ENCODE data around the gene ATP6V0A1. TPM values are rescaled to one million over a fixed set of nuclear protein-coding genes. Genes with fewer than 3 reads are reported as not detected.

Gene ATP6V0A1
- total RNA-seq, 1 donor from 2014 or later = 90.5 TPM

GRCh38 chr17:42456223-42457106 is 2.2 kb upstream of the ATP6V0A1 start:
- TF ChIP-seq CTCF (IDR thresholded peaks at IDR 0.05; ENCODE audit: unreplicated experiment) = no peak
- DNase-seq (ENCODE audit: low spot score, unreplicated experiment) = no peak
- Mint-ChIP-seq H3K27ac (peak overlapping the region; percentile 0), H3K4me3 (ENCODE audit: low read depth) (no peak overlapping the region), H3K36me3 (ENCODE audit: insufficient read depth) (no peaks in the 10 kb centered on the region), H3K4me1 (ENCODE audit: low read depth) (peaks cover 29% of the 10 kb centered on the region), H3K9me3 (ENCODE audit: low read depth) (peaks cover 3% of the 10 kb centered on the region), H3K27me3 (peaks cover 6% of the 10 kb centered on the region)

GRCh38 chr17:42457107-42457792 is 1.4 kb upstream of the ATP6V0A1 start:
- no peak for DNase-seq (ENCODE audit: low spot score, unreplicated experiment)
- Mint-ChIP-seq H3K4me1 (ENCODE audit: low read depth) (peaks cover 29% of the 10 kb centered on the region), H3K36me3 (ENCODE audit: insufficient read depth) (no peaks in the 10 kb centered on the region), H3K27ac (peak overlapping the region; percentile 46), H3K4me3 (ENCODE audit: low read depth) (peak overlapping the region; percentile 69), H3K9me3 (ENCODE audit: low read depth) (peaks cover 3% of the 10 kb centered on the region), H3K27me3 (peaks cover 6% of the 10 kb centered on the region)
- TF ChIP-seq CTCF (IDR thresholded peaks at IDR 0.05; ENCODE audit: unreplicated experiment) = no peak

GRCh38 chr17:42459256-42459800 is 650 bp downstream of the ATP6V0A1 start:
- TF ChIP-seq CTCF (IDR thresholded peaks at IDR 0.05; ENCODE audit: unreplicated experiment) = peak; percentile 36
- Mint-ChIP-seq H3K27ac (peak overlapping the region; percentile 89), H3K4me1 (ENCODE audit: low read depth) (peaks cover 39% of the 10 kb centered on the region), H3K27me3 (no peaks in the 10 kb centered on the region), H3K36me3 (ENCODE audit: insufficient read depth) (no peaks in the 10 kb centered on the region), H3K9me3 (ENCODE audit: low read depth) (peaks cover 3% of the 10 kb centered on the region), H3K4me3 (ENCODE audit: low read depth) (peak overlapping the region; percentile 89)
- no peak for DNase-seq (ENCODE audit: low spot score, unreplicated experiment)

- no peaks in the 10 kb centered on the region for H3K27me3 Mint-ChIP-seq
- DNase-seq (ENCODE audit: low spot score, unreplicated experiment) = no peak
- peaks cover 3% of the 10 kb centered on the region for H3K9me3 Mint-ChIP-seq (ENCODE audit: low read depth)
- H3K4me3 Mint-ChIP-seq (ENCODE audit: low read depth) = peak overlapping the region; percentile 89
- no peak for TF ChIP-seq CTCF (IDR thresholded peaks at IDR 0.05; ENCODE audit: unreplicated experiment)
- peaks cover 39% of the 10 kb centered on the region for H3K4me1 Mint-ChIP-seq (ENCODE audit: low read depth)
- H3K36me3 Mint-ChIP-seq (ENCODE audit: insufficient read depth) = no peaks in the 10 kb centered on the region
- peak overlapping the region; percentile 76 for H3K27ac Mint-ChIP-seq
Observed at GRCh38 chr17:42459801-42460281, 1.2 kb downstream of the ATP6V0A1 start.

- peaks cover 3% of the 10 kb centered on the region for H3K9me3 Mint-ChIP-seq (ENCODE audit: low read depth)
- H3K27ac Mint-ChIP-seq = peak overlapping the region; percentile 76
- H3K36me3 Mint-ChIP-seq (ENCODE audit: insufficient read depth) = no peaks in the 10 kb centered on the region
- H3K27me3 Mint-ChIP-seq = no peaks in the 10 kb centered on the region
- DNase-seq (ENCODE audit: low spot score, unreplicated experiment) = no peak
- peaks cover 39% of the 10 kb centered on the region for H3K4me1 Mint-ChIP-seq (ENCODE audit: low read depth)
- H3K4me3 Mint-ChIP-seq (ENCODE audit: low read depth) = peak overlapping the region; percentile 89
- no peak for TF ChIP-seq CTCF (IDR thresholded peaks at IDR 0.05; ENCODE audit: unreplicated experiment)
Observed at GRCh38 chr17:42460371-42460770, 1.7 kb downstream of the ATP6V0A1 start.
